ENCODE measurements around the gene MPHOSPH6. TPM values are rescaled to one million over a fixed set of nuclear protein-coding genes. Genes with fewer than 3 reads are reported as not detected.

Gene MPHOSPH6, protein sequence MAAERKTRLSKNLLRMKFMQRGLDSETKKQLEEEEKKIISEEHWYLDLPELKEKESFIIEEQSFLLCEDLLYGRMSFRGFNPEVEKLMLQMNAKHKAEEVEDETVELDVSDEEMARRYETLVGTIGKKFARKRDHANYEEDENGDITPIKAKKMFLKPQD
- 21.6 and 61.9 TPM in 2 replicates for total RNA-seq

DNA sequence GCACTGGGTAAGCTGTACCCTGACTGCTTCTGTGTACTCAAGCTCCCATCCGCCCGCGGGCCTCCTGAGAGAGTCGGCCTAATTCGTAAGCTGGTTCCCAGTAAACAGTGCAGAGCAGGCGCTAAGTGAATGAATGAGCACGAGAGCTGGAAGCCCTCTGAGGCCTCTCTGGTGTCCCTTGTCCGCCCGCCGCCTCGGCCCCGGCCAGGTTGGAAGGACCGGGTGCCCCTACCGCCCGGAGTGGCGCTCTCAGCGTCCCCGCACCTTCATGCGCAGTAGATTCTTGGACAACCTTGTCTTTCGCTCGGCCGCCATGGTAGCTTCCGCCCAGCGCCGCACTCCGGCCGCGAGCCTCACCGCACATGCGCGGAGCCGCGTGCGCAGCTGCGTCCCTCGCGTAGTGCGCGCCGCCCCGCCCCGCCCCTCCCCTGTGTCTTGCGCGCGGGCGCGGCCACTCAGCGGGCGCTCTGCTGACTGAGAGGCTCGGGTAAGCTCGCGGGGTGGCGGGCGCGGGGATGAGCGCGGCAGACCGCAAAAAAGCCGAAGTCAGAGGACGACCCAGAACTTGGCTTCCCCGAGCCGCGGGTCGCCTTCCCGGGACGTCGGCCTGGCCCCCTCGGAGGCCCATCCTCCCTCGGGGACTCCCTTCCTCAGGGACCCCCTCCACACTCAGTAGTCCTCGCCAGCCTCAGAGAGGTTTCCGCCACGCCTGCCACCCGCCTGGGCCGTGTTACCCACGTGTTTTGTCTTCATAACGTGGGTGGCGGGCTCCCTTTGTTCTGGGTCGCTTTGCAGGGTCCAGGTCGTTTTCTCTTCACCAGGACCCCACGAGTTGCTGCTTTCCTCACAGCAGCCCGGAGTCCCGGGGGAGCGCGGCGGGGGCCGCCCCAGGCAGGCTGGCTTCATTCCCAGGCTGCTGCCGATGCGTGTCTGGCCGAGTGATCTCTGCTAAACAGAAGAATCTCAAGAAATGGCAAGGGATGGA lies at the start of gene MPHOSPH6:
TSS of gene MPHOSPH6 (minus strand) at position 364 of the 985 bp plus-strand sequence. CDS start at position 315, 49 bp downstream.

Other genes starting within 250 kb of the MPHOSPH6 start
- gene SDR42E1, start 158.8 kb downstream of the MPHOSPH6 start, total RNA-seq, result 0.09 and 0.14 TPM in 2 replicates
- 4.4 and 132 TPM in 2 replicates for gene HSD17B2, start 135.0 kb downstream of the MPHOSPH6 start, total RNA-seq

Measured in smooth muscle cell of bladder (primary cell).